CD4-positive, CD25-positive, alpha-beta regulatory T cell (primary cell): ENCODE results near the gene TXLNB. TPM values are rescaled to one million over a fixed set of nuclear protein-coding genes. Genes with fewer than 3 reads are reported as not detected.

ENCODE experiments used
- ATAC-seq, 2 donors: fragments of 150-1000 bp; cut with Tn5 transposase; one replicate each; pipeline ENCODE4 v1.10.0; 2021; ENCODE audit warnings: low read depth in 2 of 2, moderate number of reproducible peaks in 2 of 2, moderate library complexity in 1 of 2
- DNase-seq, 3 donors: peaks; one replicate each; pipeline versions ENCODE4 v3.0.0 to v3.0.0-alpha.2; 2012 to 2022; ENCODE audit warnings: mixed read lengths in 1 of 3
- H3K27ac ChIP-seq: one replicate; pipeline ENCODE4 v1.7.0; 2013; ENCODE audit warnings: mild to moderate bottlenecking, low read length; ENCODE audit not compliant: insufficient read depth, poor library complexity, severe bottlenecking
- H3K27me3 ChIP-seq: one replicate; pipeline ENCODE4 v1.7.0; 2013; ENCODE audit warnings: low read length; ENCODE audit not compliant: control insufficient read depth, insufficient read depth
- H3K36me3 ChIP-seq: one replicate; pipeline ENCODE4 v1.7.0; 2013; ENCODE audit warnings: mild to moderate bottlenecking, low read length, moderate library complexity; ENCODE audit not compliant: control insufficient read depth, insufficient read depth
- H3K4me1 ChIP-seq: 2 replicates; pipeline ENCODE4 v1.7.0; 2013; ENCODE audit warnings: mild to moderate bottlenecking, low read length; ENCODE audit not compliant: insufficient read depth, control insufficient read depth, poor library complexity, severe bottlenecking
- H3K4me3 ChIP-seq: one replicate; pipeline ENCODE4 v1.7.0; 2013; ENCODE audit warnings: low read depth, mild to moderate bottlenecking, low read length, moderate library complexity
- H3K9me3 ChIP-seq, 2 experiments: 1 replicate in 1 of 2; 2 replicates in 1 of 2; pipeline ENCODE4 v1.7.0; 2013; ENCODE audit warnings: low read length in 2 of 2, mild to moderate bottlenecking in 1 of 2, moderate library complexity in 1 of 2; ENCODE audit not compliant: control insufficient read depth in 2 of 2
- H3K27ac Mint-ChIP-seq, 3 donors: one replicate each; pipeline ENCODE4 v1.8.0; 2020 to 2022; ENCODE audit warnings: mild to moderate bottlenecking in 3 of 3, mixed read lengths in 3 of 3, moderate library complexity in 2 of 3
- H3K27me3 Mint-ChIP-seq: one replicate; pipeline ENCODE4 v1.8.0; 2022; ENCODE audit warnings: mild to moderate bottlenecking, mixed read lengths
- H3K36me3 Mint-ChIP-seq: one replicate; pipeline ENCODE4 v1.8.0; 2020; ENCODE audit warnings: mixed read lengths
- H3K4me1 Mint-ChIP-seq, 4 donors: one replicate each; pipeline ENCODE4 v1.8.0; 2020 to 2022; ENCODE audit warnings: mixed read lengths in 4 of 4, mild to moderate bottlenecking in 1 of 4
- H3K4me3 Mint-ChIP-seq, 4 donors: one replicate each; pipeline ENCODE4 v1.8.0; 2020 to 2022; ENCODE audit warnings: mild to moderate bottlenecking in 4 of 4, mixed read lengths in 4 of 4, moderate library complexity in 3 of 4
- H3K9me3 Mint-ChIP-seq, 7 donors: one replicate each; pipeline ENCODE4 v1.8.0; 2020 to 2022; ENCODE audit warnings: mixed read lengths in 7 of 7, mild to moderate bottlenecking in 3 of 7, moderate library complexity in 2 of 7
- polyA plus RNA-seq, 4 donors: library from polyadenylated mRNA; unstranded; fragments of 300-500 nt; fragmentation: Illumina TruSeq; gene quantifications; one replicate each; pipeline ENCODE4 v1.2.3, GENCODE V29; 2021
- total RNA-seq: library from RNA; stranded (reverse); gene quantifications from one replicate; pipeline ENCODE4 v1.2.3, GENCODE V29; 2022

The TXLNB gene
- total and polyA plus RNA-seq, 5 donors from 2014 or later: 0.16 to 0.47 (median 0.25) TPM

DNA sequence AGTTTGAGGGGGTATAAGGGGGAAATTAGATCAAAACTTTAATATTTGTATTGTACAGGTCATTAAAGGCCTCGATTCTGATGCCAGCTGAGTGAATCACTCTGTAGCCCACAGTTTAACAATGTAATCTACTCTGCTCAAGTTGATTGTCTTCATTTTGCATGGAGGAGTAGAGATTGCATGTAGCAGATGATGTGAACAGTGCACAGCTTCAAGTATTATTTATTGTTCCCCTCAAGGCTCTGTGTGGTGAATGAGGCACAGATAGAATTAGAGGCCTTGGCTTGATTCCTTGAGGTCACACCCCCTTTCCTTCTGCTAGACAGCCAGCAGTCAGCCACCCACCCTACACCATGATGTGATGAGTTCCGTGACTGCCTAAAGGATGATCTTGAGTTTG, 38.1 kb downstream of the TXLNB start:
- Histone ChIP-seq H3K27ac (no peak overlapping the region), H3K9me3 (no peaks in the 10 kb centered on the region), H3K4me3 (no peak overlapping the region), H3K36me3 (no peaks in the 10 kb centered on the region), H3K27me3 (no peaks in the 10 kb centered on the region), H3K4me1 (peaks cover 46% of the 10 kb centered on the region)
- Mint-ChIP-seq H3K36me3 (no peaks in the 10 kb centered on the region), H3K4me3 (peak overlapping the region in 1 of 4 donors; percentile 6), H3K4me1 (peaks cover 38 to 72% (median 51%) of the 10 kb centered on the region in 4 donors), H3K9me3 (no peaks in the 10 kb centered on the region), H3K27me3 (no peaks in the 10 kb centered on the region), H3K27ac (peak overlapping the region in 2 of 3 donors; percentile 29 to 91)
- ATAC-seq: no peak
- DNase-seq: no peak

DNA sequence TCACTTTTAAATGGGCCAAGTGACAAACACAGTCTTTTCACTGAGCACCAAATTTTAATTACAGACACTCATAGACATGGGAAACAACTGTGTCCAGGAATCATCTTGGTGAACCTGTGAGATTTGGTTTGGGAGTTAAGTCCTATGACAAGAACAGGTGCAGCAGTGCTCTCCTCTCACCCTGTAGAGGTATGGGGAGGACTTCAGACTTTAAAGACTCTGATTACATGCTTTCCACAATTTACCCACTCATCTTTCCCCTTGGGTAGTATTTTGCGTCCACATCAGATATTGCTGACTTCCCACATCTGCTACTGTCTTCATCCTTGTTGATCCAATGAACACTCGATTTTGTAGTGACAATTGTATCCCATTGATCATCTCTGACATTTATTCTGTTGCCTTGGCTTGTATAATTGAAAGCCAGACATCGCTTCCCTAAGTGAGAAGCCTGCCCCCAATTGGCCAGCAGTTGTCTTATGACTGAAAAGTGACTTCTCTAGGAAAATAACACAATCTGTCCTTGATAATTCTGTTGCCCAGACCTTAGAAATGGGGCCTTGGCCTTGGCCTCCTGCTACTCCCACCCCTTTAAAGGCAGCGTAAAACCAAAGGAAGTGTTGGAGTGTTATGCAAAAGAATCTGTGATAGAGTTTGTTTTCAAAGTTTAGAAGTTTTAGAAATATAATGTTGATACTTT, 40.0 kb downstream of the TXLNB start:
- no peaks in the 10 kb centered on the region for H3K36me3 Mint-ChIP-seq
- H3K27ac ChIP-seq: peak overlapping the region; percentile 39
- DNase-seq: no peak
- peaks cover 28 to 59% (median 43%) of the 10 kb centered on the region in 4 donors for H3K4me1 Mint-ChIP-seq
- peaks cover 29% of the 10 kb centered on the region for H3K4me1 ChIP-seq
- H3K27me3 Mint-ChIP-seq: no peaks in the 10 kb centered on the region
- H3K27me3 ChIP-seq: no peaks in the 10 kb centered on the region
- peak overlapping the region; percentile 68 to 98 (median 90) for H3K27ac Mint-ChIP-seq
- no peaks in the 10 kb centered on the region for H3K9me3 ChIP-seq
- H3K36me3 ChIP-seq: no peaks in the 10 kb centered on the region
- H3K4me3 Mint-ChIP-seq: peak overlapping the region; percentile 10 to 55 (median 40)
- no peaks in the 10 kb centered on the region for H3K9me3 Mint-ChIP-seq
- ATAC-seq: no peak
- H3K4me3 ChIP-seq: no peak overlapping the region

DNA sequence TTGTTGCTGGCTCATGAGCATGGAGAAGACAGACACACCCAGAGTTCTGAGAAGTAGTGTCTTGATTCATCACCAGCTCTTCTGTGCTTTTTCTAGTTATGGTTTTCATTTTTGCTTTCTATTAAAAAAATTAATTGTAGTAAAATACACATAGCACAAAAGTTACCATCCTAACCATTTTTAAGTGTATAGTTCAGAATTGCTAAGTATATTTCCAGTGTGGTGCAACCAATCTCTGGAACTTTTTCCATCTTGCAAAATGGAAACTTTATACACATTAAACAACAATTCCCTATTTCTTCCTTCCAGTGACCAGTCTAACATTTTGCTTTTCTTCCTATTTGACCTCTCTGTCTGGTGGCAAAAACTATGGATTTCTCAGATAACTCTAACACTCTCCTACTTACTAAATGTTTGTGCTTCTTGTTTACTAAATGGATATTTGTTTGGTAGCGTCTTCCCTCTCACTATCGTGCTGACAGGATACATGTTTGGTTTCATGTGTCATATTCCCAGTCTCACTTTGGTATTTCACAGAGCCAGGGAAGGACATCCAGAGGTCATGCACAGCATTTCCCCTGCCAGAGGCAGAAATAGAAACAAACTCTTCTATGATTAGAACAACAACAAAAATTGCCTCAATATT, 40.6 kb downstream of the TXLNB start:
- Histone ChIP-seq H3K27me3 (no peaks in the 10 kb centered on the region), H3K4me1 (peaks cover 25% of the 10 kb centered on the region), H3K4me3 (peak overlapping the region; percentile 63), H3K36me3 (no peaks in the 10 kb centered on the region), H3K9me3 (no peaks in the 10 kb centered on the region), H3K27ac (peak overlapping the region; percentile 39)
- H3K4me3 Mint-ChIP-seq: peak overlapping the region; percentile 4 to 82 (median 32)
- peak overlapping the region; percentile 68 to 98 (median 90) for H3K27ac Mint-ChIP-seq
- no peaks in the 10 kb centered on the region for H3K27me3 Mint-ChIP-seq
- no peaks in the 10 kb centered on the region for H3K9me3 Mint-ChIP-seq
- peak in 1 of 3 donors; percentile 86 for DNase-seq
- H3K36me3 Mint-ChIP-seq: no peaks in the 10 kb centered on the region
- H3K4me1 Mint-ChIP-seq: peaks cover 28 to 53% (median 38%) of the 10 kb centered on the region in 4 donors
- ATAC-seq: peak; percentile 78 to 87

GRCh38 chr6:139250296-139251044, 41.3 kb downstream of the TXLNB start:
- ATAC-seq: peak; percentile 83 to 85
- no peaks in the 10 kb centered on the region for H3K9me3 Mint-ChIP-seq
- Histone ChIP-seq H3K27me3 (no peaks in the 10 kb centered on the region), H3K4me3 (peak overlapping the region; percentile 63), H3K9me3 (no peaks in the 10 kb centered on the region), H3K4me1 (peaks cover 25% of the 10 kb centered on the region), H3K36me3 (no peaks in the 10 kb centered on the region), H3K27ac (peak overlapping the region; percentile 39)
- peak overlapping the region; percentile 68 to 98 (median 90) for H3K27ac Mint-ChIP-seq
- H3K4me1 Mint-ChIP-seq: peaks cover 28 to 48% (median 38%) of the 10 kb centered on the region in 4 donors
- peak; percentile 5 to 89 (median 45) for DNase-seq
- peak overlapping the region; percentile 10 to 82 (median 25) for H3K4me3 Mint-ChIP-seq
- H3K27me3 Mint-ChIP-seq: no peaks in the 10 kb centered on the region
- no peaks in the 10 kb centered on the region for H3K36me3 Mint-ChIP-seq

DNA sequence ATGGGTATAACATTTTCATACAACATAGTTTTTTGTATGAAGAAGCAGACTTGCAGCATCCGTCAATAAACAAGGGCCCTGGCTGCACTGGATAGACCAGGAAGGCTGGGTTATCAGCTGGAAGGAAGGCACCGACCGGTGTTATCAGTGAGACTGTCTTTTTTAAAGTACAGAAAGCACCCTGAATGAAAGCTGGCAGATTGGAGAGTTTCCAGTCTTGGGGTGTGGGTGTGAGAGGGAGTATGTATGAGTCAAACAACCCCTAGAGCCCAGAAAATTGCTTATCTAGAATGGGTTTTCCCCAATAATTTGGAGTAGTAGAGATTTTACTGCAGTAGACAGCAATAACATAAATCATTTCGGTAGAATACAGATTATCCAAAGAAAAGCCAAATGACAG, 42.4 kb downstream of the TXLNB start:
- H3K36me3 ChIP-seq: no peaks in the 10 kb centered on the region
- no peak overlapping the region for H3K4me3 ChIP-seq
- Mint-ChIP-seq H3K9me3 (no peaks in the 10 kb centered on the region), H3K27me3 (no peaks in the 10 kb centered on the region), H3K27ac (peak overlapping the region; percentile 64 to 78 (median 68)), H3K36me3 (no peaks in the 10 kb centered on the region), H3K4me3 (peak overlapping the region in 3 of 4 donors; percentile 3 to 39 (median 12)), H3K4me1 (peaks cover 29 to 47% (median 39%) of the 10 kb centered on the region in 4 donors)
- DNase-seq (peak in 1 of 3 donors; percentile 23), ATAC-seq (no peak)
- H3K4me1 ChIP-seq: peaks cover 25% of the 10 kb centered on the region
- H3K27ac ChIP-seq: no peak overlapping the region
- H3K9me3 ChIP-seq: no peaks in the 10 kb centered on the region
- no peaks in the 10 kb centered on the region for H3K27me3 ChIP-seq

DNA sequence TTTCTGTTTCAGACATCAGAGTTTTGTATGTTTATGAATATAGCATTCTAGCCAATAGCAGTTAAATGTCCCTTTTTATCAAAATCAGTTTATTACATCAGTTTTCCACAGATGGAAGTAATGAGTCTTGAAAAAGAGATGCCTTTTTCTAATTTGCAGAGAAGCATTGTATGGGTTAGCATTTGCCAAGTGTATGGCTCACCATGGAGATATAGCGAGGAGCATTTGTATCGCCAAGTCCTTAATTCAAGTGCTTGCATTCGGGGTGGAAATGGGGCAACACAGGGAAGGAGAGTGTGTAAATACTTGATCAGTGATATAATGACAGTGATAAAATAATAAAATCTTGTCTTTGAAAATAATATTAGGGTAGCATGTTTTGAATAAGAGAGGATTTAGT, 42.9 kb downstream of the TXLNB start:
- Mint-ChIP-seq H3K4me1 (peaks cover 29 to 46% (median 39%) of the 10 kb centered on the region in 4 donors), H3K4me3 (no peak overlapping the region), H3K27ac (peak overlapping the region; percentile 64 to 68 (median 65)), H3K9me3 (no peaks in the 10 kb centered on the region), H3K27me3 (no peaks in the 10 kb centered on the region), H3K36me3 (no peaks in the 10 kb centered on the region)
- no peaks in the 10 kb centered on the region for H3K36me3 ChIP-seq
- no peak for DNase-seq
- no peak overlapping the region for H3K4me3 ChIP-seq
- ATAC-seq: no peak
- no peaks in the 10 kb centered on the region for H3K9me3 ChIP-seq
- peaks cover 25% of the 10 kb centered on the region for H3K4me1 ChIP-seq
- no peak overlapping the region for H3K27ac ChIP-seq
- H3K27me3 ChIP-seq: no peaks in the 10 kb centered on the region

- peak overlapping the region; percentile 31 for H3K4me3 ChIP-seq
- no peak overlapping the region for H3K27ac ChIP-seq
- no peak for ATAC-seq
- no peaks in the 10 kb centered on the region for H3K9me3 Mint-ChIP-seq
- no peak overlapping the region for H3K4me3 Mint-ChIP-seq
- peaks cover 25% of the 10 kb centered on the region for H3K4me1 ChIP-seq
- H3K36me3 ChIP-seq: no peaks in the 10 kb centered on the region
- H3K27me3 ChIP-seq: no peaks in the 10 kb centered on the region
- H3K4me1 Mint-ChIP-seq: peaks cover 29 to 45% (median 37%) of the 10 kb centered on the region in 4 donors
- peaks cover 4% of the 10 kb centered on the region for H3K36me3 Mint-ChIP-seq
- DNase-seq: peak in 1 of 3 donors; percentile 24
- H3K27ac Mint-ChIP-seq: no peak overlapping the region
- H3K9me3 ChIP-seq: no peaks in the 10 kb centered on the region
- no peaks in the 10 kb centered on the region for H3K27me3 Mint-ChIP-seq
These were observed 44.2 kb downstream of the TXLNB start for GRCh38 chr6:139247618-139248017.
